SK-N-SH treated with all-trans-retinoic acid at 6 μM for 48 hours (cell line): ENCODE measurements around the gene YIF1A.

Experiments
- ATAC-seq: fragments of 200-7000 bp; cut with Tn5 transposase; 3 replicates; pipeline ENCODE4 v1.9.1; 2020; ENCODE audit warnings: mild to moderate bottlenecking, moderate library complexity
- ARNTL ChIP-seq: fragments of 450-650 bp; formaldehyde crosslinking; IDR thresholded peaks from 2 replicates; pipeline ENCODE4 v1.5.0; 2020; ENCODE audit warnings: low read depth, mild to moderate bottlenecking, moderate library complexity, borderline replicate concordance
- BACH2 ChIP-seq: fragments of 250-450 bp; sonication (Bioruptor Pico); IDR thresholded peaks from 2 replicates; pipeline ENCODE4 v1.9.0; 2021; ENCODE audit warnings: mild to moderate bottlenecking, borderline replicate concordance
- CREB5 ChIP-seq: fragments of 250-450 bp; sonication (Bioruptor Pico); IDR thresholded peaks from 2 replicates; pipeline ENCODE4 v1.5.1; 2020; ENCODE audit warnings: low read depth, mild to moderate bottlenecking, moderate library complexity
- CSDC2 ChIP-seq: fragments of 250-450 bp; sonication (Bioruptor Pico); IDR thresholded peaks from 2 replicates; pipeline ENCODE4 v1.5.0; 2020; ENCODE audit warnings: mild to moderate bottlenecking, moderate library complexity
- CSRNP3 ChIP-seq: fragments of 250-450 bp; sonication (Bioruptor Pico); IDR thresholded peaks from 2 replicates; pipeline ENCODE4 v1.5.1; 2021; ENCODE audit warnings: mild to moderate bottlenecking, moderate library complexity
- ESRRG ChIP-seq: fragments of 250-450 bp; sonication (Bioruptor Pico); IDR thresholded peaks from 2 replicates; pipeline ENCODE4 v1.6.1; 2021; ENCODE audit warnings: mild to moderate bottlenecking
- GLIS3 ChIP-seq: fragments of 250-450 bp; sonication (Bioruptor Pico); IDR thresholded peaks from 2 replicates; pipeline ENCODE4 v1.5.0; 2020; ENCODE audit warnings: mild to moderate bottlenecking, moderate library complexity
- ISL1 ChIP-seq: fragments of 250-450 bp; sonication (Bioruptor Pico); IDR thresholded peaks from 2 replicates; pipeline ENCODE4 v2.1.2; 2022; ENCODE audit warnings: mild to moderate bottlenecking, moderate library complexity
- OSR1 ChIP-seq: fragments of 250-450 bp; sonication (Bioruptor Pico); IDR thresholded peaks from 2 replicates; pipeline ENCODE4 v1.8.0; 2022; ENCODE audit warnings: moderate library complexity, mild to moderate bottlenecking, inconsistent platforms
- PATZ1 ChIP-seq: fragments of 250-450 bp; sonication (Bioruptor Pico); IDR thresholded peaks from 2 replicates; pipeline ENCODE4 v1.8.0; 2020; ENCODE audit warnings: mild to moderate bottlenecking, moderate library complexity, borderline replicate concordance
- POU6F1 ChIP-seq: fragments of 250-450 bp; sonication (Bioruptor Pico); IDR thresholded peaks from 2 replicates; pipeline ENCODE4 v1.8.0; 2021; ENCODE audit warnings: low read depth, mild to moderate bottlenecking, moderate library complexity, borderline replicate concordance
- PPARA ChIP-seq: fragments of 250-450 bp; sonication (Bioruptor Pico); IDR thresholded peaks from 2 replicates; pipeline ENCODE4 v1.5.0; 2020; ENCODE audit warnings: mild to moderate bottlenecking, borderline replicate concordance
- RARB ChIP-seq: fragments of 250-450 bp; sonication (Bioruptor Pico); IDR thresholded peaks from 2 replicates; pipeline ENCODE4 v1.8.0; 2021; ENCODE audit warnings: mild to moderate bottlenecking, moderate library complexity
- SNAI2 ChIP-seq: fragments of 250-450 bp; sonication (Bioruptor Pico); IDR thresholded peaks from 2 replicates; pipeline ENCODE4 v1.5.0; 2020; ENCODE audit warnings: mild to moderate bottlenecking, moderate library complexity
- TCF4 ChIP-seq: fragments of 250-450 bp; sonication (Bioruptor Pico); IDR thresholded peaks from 2 replicates; pipeline ENCODE4 v1.8.0; 2021; ENCODE audit warnings: mild to moderate bottlenecking, moderate library complexity, borderline replicate concordance
- TOX ChIP-seq: fragments of 250-450 bp; sonication (Bioruptor Pico); IDR thresholded peaks from 2 replicates; pipeline ENCODE4 v1.8.0; 2021; ENCODE audit warnings: mild to moderate bottlenecking, moderate library complexity, borderline replicate concordance
- TSHZ2 ChIP-seq: fragments of 250-450 bp; sonication (Bioruptor Pico); IDR thresholded peaks from 2 replicates; pipeline ENCODE4 v1.5.0; 2020; ENCODE audit warnings: mild to moderate bottlenecking, moderate library complexity
- ZC3H10 ChIP-seq: fragments of 250-450 bp; sonication (Bioruptor Pico); IDR thresholded peaks from 2 replicates; pipeline ENCODE4 v1.5.1; 2021; ENCODE audit warnings: mild to moderate bottlenecking, moderate library complexity
- ZFP3 ChIP-seq: fragments of 250-450 bp; sonication (Bioruptor Pico); IDR thresholded peaks from 2 replicates; pipeline ENCODE4 v1.5.0; 2020; ENCODE audit warnings: mild to moderate bottlenecking, moderate library complexity
- ZFP30 ChIP-seq: fragments of 450-650 bp; formaldehyde crosslinking; IDR thresholded peaks from 2 replicates; pipeline ENCODE4 v1.5.0; 2022; ENCODE audit warnings: mild to moderate bottlenecking, moderate library complexity
- ZNF565 ChIP-seq: fragments of 450-650 bp; formaldehyde crosslinking; conservative IDR thresholded peaks from 2 replicates; pipeline ENCODE4 v1.5.0; 2020; ENCODE audit warnings: low read depth, mild to moderate bottlenecking, moderate library complexity
- ZNF70 ChIP-seq: fragments of 450-650 bp; formaldehyde crosslinking; IDR thresholded peaks from 2 replicates; pipeline ENCODE4 v1.5.0; 2020; ENCODE audit warnings: mild to moderate bottlenecking, moderate library complexity
- ZNF8 ChIP-seq: fragments of 450-650 bp; formaldehyde crosslinking; IDR thresholded peaks from 2 replicates; pipeline ENCODE4 v1.5.0; 2020; ENCODE audit warnings: mild to moderate bottlenecking, moderate library complexity

The YIF1A gene

GRCh38 chr11:66265531-66266377 is 23.2 kb downstream of the YIF1A start:
- no peak for TF ChIP-seq PATZ1
- TF ChIP-seq BACH2 (CRISPR knock-in tag): no peak
- no peak for TF ChIP-seq ZC3H10 (CRISPR knock-in tag)
- no peak for TF ChIP-seq CSDC2 (CRISPR knock-in tag)
- no peak for TF ChIP-seq ZNF8
- no peak for TF ChIP-seq OSR1 (CRISPR knock-in tag)
- TF ChIP-seq ISL1 (CRISPR knock-in tag): no peak
- no peak for TF ChIP-seq GLIS3 (CRISPR knock-in tag)
- no peak for TF ChIP-seq PPARA (CRISPR knock-in tag)
- TF ChIP-seq ARNTL: no peak
- TF ChIP-seq ZNF70: no peak
- no peak for TF ChIP-seq RARB
- no peak for TF ChIP-seq ZNF565 (CRISPR knock-in tag)
- no peak for TF ChIP-seq TCF4 (CRISPR knock-in tag)
- TF ChIP-seq TOX (CRISPR knock-in tag): no peak
- TF ChIP-seq TSHZ2: no peak
- TF ChIP-seq ZFP30: no peak
- no peak for TF ChIP-seq SNAI2
- ATAC-seq: no peak

GRCh38 chr11:66264914-66265313 is 24.0 kb downstream of the YIF1A start:
- TF ChIP-seq CREB5 (CRISPR knock-in tag) (no peak), ARNTL (no peak), RARB (no peak), ISL1 (CRISPR knock-in tag) (no peak)
- no peak for ATAC-seq

GRCh38 chr11:66264383-66264782 is 24.6 kb downstream of the YIF1A start:
- no peak for ATAC-seq
- no peak for TF ChIP-seq CREB5 (CRISPR knock-in tag)
- no peak for TF ChIP-seq ESRRG (CRISPR knock-in tag)
- no peak for TF ChIP-seq OSR1 (CRISPR knock-in tag)
- no peak for TF ChIP-seq SNAI2
- TF ChIP-seq POU6F1: no peak
- TF ChIP-seq TOX (CRISPR knock-in tag): no peak
- TF ChIP-seq RARB: no peak
- TF ChIP-seq ZC3H10 (CRISPR knock-in tag): no peak
- no peak for TF ChIP-seq CSRNP3 (CRISPR knock-in tag)
- no peak for TF ChIP-seq TCF4 (CRISPR knock-in tag)
- TF ChIP-seq ZFP3 (CRISPR knock-in tag): no peak
